Measurements from ENCODE around the gene SIGMAR1.

The SIGMAR1 gene

DNA sequence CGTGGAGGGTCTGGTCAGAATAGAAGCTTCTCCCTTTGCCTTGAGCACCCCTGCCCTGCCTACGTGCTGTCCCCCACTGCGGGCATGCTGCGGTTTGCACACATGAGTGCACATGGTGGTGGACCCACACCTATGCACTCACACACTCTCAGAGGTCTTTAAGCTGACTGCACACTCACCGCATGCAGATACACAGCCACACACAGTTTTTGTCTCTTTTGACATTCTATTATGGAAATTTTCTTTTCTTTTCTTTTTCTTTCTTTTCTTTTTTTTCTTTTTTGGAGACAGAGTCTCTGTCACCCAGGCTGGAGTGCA is 8.1 kb downstream of the SIGMAR1 start:
- no peak for DNase-seq

DNA sequence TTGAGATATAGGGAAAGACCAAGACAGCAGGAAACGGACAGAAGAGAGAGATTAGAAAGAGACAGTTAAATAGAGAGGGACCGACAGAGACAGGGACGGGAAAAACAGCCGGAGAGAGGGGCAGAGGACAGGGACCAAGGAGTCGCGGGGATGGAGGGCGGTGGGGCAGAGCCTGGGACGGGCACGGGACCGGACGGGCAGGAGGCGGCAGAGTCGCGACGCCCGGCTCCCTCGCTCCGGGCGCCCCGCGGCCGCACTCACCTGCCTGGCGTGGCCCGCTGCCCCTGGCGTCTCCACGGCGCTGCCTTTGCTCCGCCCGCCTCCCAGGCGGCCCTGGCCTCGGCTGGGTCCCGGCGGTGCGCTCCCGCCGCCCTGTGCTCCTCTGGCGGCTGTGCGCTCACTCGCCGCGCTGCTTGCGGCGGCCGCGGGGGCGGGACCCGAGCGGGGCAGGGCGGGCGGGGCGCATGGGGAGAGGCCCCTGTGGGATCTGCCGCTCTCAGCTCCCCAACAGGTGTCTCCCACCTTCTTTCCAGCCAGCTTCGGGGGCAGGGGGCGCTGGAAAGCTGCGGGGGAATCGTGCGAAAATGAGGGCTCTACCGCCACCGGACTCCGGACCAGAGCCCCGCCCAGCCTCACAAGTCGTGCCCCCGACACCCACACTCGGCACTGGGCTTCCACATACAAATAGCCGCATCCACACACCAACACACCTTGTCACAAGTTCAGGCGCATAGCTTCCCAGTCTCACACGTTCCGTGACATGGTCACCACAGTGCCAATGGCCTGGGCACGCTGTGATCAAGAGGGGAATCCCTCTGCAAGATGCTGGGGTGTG is 8.7 kb downstream of the SIGMAR1 start, which contains the start of gene ARID3C:
ARID3C (minus strand) TSS at position 411 of the 835 bp plus-strand sequence. CDS start 1,052 bp downstream, outside the sequence.
- no peak for DNase-seq

DNA sequence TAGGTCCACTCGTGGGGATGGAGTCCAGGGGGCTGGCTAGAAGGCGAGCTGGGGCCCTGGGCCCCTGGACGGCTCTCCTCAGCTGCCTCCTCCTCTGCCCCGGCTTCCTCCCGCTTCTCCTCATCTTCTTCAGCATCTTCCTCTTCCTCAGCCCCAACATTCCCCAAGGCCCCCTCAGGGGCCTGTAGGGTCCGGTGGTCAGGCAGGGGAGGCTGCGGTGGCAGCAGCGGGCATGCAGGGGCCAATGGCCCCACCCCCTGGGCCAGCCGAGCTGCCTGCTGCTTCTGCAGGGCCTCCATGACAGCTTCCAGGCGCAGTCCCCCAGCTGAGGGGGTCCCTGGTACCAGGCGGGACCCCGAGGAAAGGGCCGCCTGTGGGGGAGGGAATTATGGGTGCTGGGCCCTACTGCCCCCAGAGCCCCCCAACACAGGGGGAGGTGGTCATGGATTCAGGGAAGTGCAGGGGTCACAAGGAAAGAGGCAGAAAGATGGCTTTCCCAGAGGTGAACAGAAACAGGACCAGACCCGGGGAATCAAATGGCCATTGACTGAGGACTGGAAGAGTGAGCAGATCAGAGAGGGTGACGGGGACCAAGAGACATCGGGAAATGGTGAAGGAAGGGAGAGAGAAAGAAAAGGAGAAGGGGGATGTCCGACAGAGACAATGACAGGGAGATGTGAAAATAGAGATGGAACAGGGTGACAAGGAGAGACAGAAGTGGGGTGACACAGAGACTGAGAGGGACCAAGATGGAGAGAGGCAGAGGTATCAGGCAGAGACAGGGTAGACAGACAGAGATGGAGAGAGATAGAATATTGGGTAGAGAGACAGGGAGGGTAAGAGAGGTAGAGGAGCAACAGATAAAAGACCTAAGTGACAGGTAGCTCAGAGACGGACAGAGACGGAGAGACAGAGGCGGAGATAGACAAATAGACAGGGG is 9.6 kb downstream of the SIGMAR1 start:
- no peak for DNase-seq

DNA sequence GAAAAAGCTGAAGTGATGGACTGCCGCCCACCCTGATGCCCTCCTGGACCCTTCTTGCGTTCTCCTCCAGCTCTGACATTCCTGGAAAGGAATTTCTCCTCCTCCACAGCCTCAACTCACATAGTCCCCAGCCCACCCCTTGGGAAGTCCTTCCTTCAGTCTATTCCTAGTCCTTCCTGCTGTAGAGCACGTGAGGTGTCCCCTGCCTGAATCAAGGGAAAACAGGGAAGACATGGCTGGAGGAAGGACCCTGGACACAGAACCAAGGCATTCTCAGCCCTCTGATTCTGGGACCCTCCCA is 12.5 kb downstream of the SIGMAR1 start:
- DNase-seq: no peak

DNA sequence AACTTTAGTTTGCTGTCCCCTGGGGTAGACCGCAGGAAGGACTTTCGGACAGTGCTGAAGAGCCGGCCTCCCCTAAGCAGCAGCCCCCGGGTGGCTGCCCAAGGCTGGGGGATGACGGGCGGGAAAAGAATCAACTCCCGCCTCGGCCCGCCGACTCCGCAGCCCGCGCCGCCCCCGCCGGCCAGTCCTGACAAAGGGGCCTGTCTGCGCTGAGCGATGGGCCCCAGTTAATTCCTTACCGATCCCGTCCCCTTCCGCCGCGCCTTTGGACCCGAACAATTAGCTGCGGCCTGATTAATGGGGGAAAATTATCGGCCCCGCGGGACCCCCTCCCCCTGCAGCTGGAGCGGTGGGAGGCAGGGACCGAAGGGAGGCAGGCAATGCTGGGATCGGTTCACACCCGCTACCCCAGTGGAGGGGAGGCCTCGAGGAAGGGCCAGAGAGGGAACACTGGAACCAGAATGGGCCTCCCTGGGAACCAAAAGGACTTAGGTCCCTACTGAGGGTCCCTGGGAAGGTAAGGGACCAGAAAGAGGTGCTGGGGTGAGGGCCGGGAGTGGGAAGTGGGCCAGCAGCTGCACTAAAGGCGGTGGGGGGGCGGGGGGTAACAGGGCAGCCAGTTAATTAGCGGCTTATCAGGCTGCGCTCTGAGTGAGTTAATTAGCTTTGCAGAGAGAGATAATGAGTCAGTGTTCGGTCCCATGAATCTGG is 13.0 kb downstream of the SIGMAR1 start:
- no peak for DNase-seq

DNA sequence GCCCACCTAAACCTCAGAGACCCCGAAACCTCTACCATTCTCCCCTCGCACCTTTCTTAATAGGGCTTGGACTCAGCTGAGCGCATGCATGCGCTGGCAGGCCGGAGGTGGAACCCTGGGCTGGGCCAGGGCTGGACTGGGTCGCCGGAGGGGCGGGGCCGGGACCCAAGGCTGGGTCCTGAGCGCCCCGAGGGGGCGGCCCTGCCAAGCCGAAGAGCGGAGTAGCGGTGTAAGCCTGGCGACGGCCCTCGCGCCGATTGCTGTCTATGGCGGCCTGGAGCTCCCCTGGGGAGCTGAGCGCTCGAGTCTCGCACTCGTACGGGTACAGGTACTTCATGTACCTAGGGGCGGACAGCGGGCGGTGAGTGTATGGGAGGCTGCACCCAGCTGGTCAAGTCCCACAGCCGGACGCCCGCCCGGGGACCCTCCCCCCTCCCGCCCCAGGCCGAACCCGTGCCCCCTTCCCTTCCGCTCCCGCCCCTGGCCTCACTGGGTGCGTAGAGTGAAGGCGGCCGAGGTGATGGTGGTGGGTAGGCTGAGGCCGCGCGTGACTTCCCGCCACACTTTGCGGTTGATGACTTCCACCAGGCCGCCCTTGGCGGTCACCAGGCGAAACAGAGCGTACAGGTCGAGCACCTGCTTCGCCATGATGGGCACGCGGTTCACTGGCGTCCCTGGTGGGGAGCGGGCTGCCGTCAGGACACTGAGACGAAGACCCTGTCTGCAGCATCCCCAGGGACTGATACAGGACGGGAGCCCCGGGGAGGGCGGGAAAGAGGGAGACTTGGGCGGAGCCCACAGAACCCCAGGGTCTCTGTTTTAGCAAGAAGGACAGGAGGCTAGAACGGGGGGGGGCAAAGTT is 14.0 kb downstream of the SIGMAR1 start:
- no peak for DNase-seq

DNA sequence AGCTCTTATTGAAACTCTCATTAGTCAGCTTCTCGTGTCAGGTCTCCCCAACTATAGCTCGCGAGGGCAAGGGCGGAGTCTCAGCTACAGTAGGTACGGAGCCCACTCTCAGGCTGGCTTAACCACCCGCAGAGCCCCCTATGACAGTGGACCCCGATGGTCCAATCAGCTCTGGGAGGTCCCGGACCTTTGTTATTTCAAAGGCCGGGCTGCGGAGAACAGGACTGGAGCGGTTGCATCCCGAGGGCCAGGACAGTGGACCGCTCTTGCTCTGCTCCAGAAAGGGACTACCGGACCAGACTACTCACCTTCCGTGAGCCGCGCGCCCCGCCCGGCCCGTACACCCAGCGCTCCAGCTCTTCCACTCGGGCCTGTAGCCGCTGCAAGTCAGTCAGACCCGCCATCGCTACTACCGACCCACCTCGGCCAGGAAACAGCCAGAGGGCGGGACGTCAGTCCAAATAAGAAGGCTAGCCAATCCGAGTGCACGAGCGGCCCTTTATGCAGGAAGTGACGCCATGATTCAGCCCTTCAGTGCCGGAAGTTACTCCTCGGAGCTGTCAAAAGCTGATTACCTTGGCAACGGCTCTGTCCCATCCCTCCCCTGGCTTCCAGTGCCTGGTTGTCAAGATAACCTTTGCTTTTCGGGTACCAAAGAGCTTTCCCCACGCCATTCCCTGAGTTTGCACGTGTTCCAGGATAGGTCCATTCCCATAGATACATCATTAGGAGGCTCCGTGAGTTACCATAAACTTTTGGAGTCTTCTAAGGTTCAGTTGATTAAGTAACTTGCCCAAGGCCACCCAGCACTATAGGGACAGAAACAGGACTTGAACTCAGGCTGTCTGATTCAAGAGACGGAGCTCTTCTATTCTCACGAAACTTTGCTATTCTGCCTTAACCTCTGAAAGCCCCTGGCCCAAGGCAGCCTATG is 17.3 kb downstream of the SIGMAR1 start, which contains the start of gene DCTN3:
DCTN3 (minus strand) TSS at position 435 of the 934 bp plus-strand sequence; CDS start at position 404, 31 bp downstream.
- peak; percentile 95 for DNase-seq

DNA sequence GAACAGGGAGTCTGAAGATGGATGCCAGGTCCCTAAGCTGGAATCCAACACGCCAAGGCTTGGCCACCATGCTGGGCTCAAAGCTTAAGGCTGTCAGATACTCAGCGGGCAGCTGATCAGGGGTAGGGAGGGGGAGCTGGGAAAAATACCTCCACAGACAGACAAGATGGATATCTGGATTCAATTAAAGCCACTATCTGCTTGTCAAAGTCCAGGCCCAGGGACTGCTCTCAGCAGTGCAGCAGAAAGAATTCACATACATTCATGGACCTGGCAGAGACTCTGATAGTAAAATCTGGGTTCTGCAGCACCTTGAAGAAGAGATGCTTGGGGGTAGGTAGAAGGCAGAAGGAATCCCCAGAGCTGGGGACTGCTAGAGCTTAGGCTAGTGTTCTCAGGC is 22.5 kb downstream of the SIGMAR1 start:
- no peak for DNase-seq

DNA sequence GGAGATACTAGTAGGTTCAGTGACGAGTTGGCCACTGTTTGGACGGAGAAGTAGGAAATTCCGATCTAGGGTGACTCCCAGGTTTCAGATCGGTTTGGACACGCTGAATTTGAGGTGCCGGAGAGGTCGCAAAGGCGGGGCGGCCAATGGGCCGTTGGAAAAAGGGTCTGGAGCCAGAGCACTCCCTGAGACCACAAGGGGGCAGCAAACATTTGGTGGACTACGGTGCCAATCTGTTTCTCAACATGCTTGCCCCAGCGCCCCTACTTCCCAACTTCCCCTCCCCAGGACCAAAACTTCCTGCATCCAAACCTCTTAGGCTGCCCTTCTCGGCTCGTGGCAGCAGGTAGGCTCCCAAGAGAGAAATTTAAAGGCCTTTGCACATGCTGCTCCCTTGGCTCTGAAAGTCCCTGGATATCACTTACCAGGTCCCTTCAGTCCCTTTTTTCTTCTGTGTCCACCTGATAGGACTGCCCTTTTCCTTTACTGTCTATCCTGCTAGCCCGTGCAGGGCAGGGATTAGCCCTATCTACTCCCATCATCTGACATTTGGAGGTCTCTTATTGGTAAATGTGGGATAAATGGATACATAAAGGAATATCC is 24.7 kb downstream of the SIGMAR1 start:
- DNase-seq: peak; percentile 69

DNA sequence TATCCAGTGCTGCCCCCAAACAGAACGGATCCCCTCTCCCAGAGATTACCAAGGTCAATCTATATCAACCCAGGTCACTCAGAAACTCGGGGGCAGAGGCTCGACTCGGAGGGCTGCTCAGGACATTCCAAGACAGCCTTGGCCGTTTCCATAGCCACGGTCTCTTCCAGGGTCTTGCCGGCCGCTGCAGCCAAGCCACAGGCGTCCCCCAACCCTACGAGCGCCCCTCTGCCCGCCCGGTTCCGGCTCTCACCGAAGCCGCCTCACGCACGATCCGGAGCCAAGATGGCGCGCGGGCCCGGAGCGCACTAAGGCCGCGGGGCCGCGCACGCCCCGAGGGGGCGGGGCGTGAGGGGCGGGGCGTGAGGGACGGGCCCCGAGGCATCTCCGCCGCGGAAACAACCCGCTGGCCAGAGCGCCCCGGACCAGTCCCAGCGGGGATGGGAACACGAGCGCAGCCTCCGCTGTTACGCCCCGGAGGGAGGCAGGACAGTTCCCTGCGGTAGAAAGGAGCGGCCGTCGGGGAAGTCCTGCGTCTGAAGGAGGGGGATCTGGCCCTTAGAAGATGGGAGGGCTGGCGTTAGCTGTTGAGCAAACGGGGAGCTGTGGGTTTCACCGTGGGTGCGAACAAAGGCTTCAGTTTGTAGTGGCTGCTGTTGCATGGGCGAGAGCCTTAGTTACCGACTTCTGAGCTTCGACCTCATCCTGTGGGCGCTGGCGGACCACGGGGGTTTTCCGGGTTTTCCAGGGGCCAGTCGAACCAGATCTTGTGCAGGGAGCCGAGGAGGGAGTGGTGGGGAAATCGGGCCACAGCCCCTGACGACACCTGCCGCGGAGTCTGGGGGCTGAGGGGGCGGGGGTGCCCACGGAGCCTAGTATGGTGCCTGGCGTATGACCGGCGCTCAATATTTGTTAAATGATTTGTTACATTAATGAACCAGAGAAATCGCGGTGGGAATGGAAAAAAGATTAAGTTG is 25.5 kb downstream of the SIGMAR1 start, which contains the start of gene RPP25L:
RPP25L (minus strand) TSS at position 287 of the 977 bp plus-strand sequence. CDS start 801 bp downstream, outside the sequence.
- DNase-seq: peak; percentile 80

DNA sequence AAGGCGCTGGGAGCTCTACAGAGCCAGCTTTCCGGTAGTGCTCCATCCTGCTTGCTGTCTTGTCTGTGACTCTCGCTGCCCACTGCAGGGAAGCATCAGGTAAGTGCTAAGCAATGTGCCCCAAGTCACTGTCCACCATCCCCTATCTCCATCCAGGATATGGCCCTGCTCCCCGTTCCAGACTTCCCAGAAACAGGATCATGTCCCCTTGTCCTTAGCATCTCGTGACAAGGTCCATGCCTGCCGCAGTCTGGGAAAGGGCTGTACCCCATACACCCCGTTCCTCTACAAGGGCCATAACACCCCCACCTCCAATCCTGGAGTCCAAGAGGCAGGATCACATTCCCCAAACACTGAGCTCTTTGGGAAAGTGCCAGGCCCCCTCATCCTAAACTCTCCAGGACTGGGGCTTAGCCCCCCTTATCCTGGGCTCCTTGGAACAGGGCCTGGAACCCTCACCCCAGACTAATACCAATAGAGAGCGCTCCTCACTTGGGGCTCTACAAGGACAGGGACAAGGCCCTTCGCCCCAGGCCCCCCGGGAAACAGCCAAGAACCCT is 26.3 kb downstream of the SIGMAR1 start:
- DNase-seq: no peak

DNA sequence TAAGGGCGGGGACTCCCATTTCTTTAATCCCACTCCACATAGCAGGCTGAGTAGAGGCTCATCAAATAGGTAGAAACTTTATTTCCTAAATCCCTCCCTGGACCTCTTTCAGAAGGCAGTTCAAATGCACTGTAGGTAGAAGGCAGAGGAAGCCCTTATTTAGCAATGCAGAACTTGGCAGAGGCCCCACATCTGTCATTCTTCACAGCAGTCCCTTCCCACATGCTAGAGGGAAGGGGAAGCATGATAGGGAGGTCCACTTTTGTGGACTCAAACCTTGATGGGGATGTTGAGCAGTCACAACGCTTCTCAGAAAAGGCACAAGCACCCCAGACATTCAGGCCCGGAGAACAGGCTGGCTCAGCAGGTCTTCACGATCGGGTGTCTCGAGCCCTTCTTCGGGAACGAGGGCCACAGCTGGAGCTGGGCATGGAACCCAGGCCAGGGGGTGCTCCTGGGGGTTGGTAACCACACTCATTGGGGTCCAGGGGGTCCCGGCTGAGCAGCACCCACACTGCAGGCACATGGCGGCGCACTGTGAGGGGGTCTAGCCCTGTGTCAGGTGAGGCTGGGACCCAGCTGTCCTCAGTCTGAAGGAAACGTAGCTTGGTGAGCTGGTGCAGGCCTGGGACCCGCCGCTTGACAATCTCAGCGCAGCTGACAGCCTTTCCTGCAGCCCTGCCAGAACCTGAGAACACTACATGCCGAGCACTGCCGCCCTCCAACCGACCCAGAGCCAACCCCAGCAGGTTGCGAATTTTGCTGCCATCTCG is 27.0 kb downstream of the SIGMAR1 start:
- DNase-seq: no peak

DNA sequence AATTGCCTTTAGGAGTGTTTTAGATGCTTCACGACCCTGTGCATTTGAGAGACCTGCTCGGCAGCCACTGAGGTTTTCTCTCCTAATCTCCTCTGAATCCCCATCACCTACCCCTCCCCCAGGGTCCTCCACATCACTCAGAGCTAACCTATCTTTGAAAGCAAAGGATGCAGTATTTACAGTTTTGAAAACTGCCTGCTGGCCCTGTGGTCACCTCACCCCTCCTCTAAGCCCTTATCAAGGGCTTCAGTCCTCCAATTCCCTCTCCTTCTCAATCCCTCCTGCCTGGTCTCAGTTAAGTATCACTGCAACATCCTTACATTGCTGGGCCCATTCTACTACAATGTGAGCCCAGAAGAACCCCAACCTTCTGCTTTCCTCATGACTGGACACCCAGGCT is 30.3 kb downstream of the SIGMAR1 start:
- DNase-seq: no peak

DNA sequence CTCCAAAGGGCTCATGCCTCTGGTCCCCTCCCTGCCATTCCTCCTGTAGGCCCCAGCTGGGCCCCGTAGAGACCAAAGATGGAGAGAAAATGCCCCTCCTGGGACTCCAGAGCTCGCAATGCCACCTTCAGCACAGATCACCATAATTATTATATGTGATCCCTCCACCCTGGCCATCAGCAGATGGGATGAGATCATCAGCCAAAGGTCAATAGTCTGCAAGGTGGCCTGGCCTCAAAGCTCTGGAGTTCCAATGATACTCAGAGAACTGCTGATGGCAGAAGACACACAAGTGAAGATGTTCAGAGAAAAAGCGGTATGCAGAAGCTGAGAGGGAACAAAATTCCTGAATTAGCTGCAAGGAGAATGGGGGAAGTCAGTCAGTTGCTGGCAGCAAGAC is 30.7 kb downstream of the SIGMAR1 start:
- no peak for DNase-seq

DNA sequence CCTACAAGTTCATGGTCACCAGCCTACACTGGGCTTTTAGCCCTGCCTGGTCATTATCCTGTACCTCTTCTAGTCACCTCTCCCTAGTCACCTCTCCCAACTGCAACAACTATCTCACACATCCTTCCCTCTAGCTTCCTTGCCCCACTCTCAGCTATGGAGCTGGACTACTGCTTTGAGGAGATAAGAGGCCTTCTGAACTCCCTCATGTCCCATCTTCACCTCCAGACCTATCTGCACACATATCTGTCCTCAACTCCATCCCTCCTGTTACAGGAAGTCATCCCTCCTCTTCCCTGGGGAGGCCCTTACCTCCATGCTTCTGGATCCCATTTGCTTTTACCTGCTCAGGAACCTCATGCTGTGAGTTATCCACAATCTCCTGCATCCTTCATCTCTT is 31.4 kb downstream of the SIGMAR1 start:
- DNase-seq: no peak

DNA sequence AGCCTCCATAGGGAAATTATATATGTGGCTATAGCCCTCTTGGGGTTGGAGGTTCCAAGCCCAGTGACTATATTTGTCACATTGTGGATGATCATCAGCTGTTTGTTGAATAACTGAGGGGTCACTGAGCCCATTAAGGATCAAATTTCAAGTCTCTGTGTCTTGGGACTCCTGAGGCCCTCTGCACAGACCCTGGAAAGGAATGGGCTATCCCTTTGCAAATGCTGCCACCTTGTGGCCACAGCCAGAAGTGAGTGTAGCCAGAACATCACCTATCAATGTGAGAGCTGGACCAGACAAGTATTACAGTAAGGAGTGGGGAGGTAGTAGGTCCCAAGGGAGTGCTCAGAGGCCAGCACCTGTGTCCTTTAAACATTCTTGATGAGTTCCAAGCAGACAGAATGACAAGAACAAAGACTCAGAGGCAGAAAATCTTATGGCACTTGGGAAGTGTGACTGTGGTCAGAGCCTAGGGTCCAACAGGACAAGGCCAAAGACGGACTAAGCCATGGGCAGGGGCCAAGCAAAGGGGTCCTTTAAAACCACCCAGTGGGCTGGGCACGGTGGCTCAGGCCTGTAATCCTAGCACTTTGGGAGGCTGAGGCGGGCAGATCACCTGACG is 33.9 kb downstream of the SIGMAR1 start:
- DNase-seq: peak; percentile 67

DNA sequence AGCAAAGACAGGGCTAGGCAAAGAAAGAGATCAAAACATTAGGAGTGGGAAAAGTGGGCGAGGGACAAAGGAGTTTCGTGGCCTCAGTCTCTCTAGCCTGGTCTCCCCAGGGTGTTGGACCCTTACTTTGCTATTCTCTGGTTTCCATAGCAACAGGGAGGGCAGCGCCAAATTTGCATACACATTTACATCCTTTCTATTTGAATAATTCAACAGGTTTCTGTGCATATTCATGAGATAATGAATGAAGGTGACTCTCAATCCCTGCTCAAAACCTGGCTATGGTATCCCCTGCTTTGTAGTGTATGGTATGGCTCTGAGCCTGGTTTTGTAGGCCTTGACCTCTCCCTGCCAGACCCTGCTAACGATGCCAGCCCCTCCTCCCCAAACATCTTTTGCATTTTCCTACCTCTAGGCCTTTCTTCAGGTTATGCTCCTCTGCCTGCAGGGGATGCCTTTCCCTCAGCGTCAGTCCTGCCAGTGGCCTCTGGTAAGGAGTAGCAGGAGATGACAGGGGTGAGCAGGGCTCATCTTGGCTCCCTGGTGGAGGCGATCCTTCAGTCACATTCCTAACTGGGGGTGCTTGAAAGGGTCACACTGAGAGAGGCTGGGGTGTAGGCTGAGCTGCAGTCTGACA is 35.5 kb downstream of the SIGMAR1 start:
- no peak for DNase-seq
